Prostate gland (tissue), 2 donors: ENCODE results near the gene ATP5F1C.

ENCODE experiments used
- POLR2AphosphoS5 ChIP-seq: sonication (generic); formaldehyde crosslinking; IDR thresholded peaks from one replicate; pipeline ENCODE4 v1.6.1; 2017; ENCODE audit warnings: antibody characterized with exemption
- TF ChIP-seq, protein P1 (sequence below), 4 experiments: fragments of 200-600 bp in 2 of 4; fragments of 450-650 bp in 2 of 4; sonication (generic) in 2 of 4; IDR thresholded peaks; 1 replicate in 3 of 4; 2 replicates in 1 of 4; pipeline ENCODE4 v1.5.1; 2016 to 2019; ENCODE audit warnings: antibody characterized with exemption in 4 of 4, mild to moderate bottlenecking in 2 of 4, moderate library complexity in 2 of 4

DNA sequence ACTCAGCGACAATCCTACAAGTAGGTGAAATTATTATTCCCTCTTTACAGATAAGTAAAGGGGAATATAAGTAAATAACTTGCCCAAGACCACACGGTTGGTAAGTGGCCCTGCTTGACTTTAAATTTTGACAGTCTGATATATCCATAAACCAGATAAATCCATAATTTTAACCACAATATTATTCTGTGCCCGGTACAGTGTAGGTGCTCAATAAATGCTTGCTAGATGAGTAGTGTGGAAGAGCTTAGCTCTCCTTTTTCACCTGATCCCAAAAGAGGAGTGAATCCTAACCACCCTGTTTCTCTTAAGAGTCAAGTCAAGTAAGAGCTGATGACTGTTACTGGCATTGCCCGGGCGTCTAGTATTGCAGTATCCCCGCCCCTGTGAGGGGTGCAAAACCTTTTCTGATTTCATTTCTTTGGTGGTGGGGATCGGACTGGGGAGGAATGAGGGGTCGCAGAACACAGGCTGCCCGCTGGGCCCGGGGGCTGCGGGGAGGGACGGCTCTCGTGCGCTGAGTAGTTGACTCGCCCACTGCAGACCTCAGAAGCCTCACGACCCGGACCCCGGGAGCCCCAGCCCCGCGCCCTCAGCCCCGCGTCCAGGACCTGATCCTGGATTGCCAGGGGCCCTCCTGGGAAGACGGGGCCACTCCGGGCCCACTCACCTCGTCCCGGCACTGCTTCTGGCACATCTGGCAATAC, 674 bp upstream of the ATP5F1C start:
- TF ChIP-seq, protein P1, sequence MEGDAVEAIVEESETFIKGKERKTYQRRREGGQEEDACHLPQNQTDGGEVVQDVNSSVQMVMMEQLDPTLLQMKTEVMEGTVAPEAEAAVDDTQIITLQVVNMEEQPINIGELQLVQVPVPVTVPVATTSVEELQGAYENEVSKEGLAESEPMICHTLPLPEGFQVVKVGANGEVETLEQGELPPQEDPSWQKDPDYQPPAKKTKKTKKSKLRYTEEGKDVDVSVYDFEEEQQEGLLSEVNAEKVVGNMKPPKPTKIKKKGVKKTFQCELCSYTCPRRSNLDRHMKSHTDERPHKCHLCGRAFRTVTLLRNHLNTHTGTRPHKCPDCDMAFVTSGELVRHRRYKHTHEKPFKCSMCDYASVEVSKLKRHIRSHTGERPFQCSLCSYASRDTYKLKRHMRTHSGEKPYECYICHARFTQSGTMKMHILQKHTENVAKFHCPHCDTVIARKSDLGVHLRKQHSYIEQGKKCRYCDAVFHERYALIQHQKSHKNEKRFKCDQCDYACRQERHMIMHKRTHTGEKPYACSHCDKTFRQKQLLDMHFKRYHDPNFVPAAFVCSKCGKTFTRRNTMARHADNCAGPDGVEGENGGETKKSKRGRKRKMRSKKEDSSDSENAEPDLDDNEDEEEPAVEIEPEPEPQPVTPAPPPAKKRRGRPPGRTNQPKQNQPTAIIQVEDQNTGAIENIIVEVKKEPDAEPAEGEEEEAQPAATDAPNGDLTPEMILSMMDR (IDR thresholded peaks at IDR 0.05): no peak
- no peak for TF ChIP-seq POLR2AphosphoS5
